GM21381 (cell line): ENCODE measurements around the gene SPTBN5.

Experiments
- ATAC-seq: cut with Tn5 transposase; IDR thresholded peaks from one replicate; pipeline ENCODE4 v1.9.1; 2021; ENCODE audit warnings: mild to moderate bottlenecking, moderate library complexity; ENCODE audit not compliant: unreplicated experiment

SPTBN5 gene

DNA sequence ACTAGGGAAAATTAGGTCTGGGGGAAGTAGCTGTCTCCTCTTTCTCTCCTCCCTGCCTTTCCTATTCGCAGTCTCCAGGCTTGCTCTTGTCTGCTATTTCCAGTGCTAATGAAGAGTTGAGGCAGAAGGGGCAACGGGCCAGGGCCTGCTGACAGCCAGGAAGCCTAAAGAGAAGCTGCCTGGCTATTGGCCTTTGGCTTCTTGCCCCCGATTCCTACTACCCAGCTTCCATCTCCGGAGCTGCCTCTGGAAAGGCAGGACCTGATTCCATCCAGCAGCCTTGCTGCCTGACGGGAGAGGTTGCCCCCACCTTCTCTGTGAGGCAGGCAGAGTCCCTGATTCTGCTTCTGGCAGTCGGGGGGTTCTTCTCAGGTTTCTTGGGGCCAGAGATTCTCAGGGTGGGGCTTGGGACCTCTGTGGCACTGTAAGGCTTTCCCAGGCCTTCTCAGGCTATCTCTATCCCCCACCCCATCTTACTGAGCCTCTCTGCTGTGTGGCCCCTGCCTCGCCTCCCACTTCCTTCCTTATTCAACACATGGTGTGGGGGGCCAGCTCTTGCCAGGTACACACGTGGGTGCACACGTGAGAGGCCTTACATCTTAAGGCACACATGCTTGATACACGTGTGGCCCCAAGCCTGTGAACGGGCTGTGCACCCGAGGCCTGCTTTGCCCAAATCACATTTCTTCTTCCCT is 84.2 kb downstream of the SPTBN5 start:
- ATAC-seq, result no peak

DNA sequence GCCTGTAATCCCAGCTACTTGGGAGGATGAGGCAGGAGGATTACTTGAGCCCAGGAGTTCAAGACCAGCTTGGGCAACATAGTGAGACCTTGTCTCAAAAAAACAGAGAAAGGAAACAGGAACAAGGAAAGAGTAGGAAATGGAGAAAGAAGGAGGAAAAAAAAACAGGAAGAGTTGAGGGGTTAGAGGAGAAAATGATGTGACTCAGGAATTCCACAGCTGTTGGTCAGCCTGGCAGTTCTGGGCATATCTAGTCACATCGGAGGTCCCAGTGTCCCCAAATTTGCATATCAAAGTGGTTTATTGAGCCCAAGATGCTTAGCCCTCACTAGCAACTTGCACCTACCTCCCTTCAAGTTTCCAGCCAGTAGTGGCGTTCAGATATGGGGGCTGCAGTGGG is 84.7 kb downstream of the SPTBN5 start:
- no peak for ATAC-seq

DNA sequence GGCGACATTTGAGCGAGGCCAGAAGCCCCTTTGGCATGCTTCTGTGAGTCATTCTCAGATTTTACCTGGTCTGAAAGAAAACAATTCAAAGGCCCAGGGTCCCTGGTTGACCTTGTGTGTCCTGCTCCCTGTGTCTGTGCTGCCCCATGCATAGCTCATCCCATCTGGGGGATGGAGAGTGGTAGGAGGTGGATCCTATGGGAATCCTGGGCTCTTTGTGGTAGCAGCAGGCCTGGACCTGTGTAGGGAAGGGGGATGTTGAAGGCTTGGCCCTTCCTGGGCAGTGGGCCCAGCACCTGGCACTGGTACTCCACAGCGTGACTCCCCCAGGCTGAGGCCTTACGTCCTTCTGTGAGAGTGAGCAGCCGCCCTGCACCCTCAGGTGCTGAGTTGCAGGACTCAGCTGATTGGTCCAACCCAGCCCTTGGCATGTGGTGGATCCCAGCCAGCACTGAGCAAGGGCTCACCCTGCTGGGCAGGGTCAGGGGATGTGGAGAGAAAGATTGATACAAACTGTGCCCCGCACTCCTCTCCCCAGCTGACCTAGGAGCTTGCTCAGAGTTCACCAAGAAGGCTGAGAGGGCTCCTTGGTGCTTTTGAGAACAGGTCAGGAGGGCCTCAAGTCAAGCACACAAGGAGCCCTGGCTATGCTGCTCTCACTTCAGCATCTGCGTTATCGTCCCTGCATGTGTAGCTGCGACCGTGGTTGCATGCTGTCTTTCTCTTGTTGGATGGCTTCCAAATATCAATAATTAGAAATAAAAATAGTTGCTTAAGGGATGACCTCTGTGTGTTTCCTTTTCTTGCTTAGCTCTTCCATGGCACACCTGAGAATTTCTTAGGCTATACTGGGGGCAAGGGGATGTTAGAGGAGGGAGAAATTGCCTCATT is 87.3 kb downstream of the SPTBN5 start:
- no peak for ATAC-seq

DNA sequence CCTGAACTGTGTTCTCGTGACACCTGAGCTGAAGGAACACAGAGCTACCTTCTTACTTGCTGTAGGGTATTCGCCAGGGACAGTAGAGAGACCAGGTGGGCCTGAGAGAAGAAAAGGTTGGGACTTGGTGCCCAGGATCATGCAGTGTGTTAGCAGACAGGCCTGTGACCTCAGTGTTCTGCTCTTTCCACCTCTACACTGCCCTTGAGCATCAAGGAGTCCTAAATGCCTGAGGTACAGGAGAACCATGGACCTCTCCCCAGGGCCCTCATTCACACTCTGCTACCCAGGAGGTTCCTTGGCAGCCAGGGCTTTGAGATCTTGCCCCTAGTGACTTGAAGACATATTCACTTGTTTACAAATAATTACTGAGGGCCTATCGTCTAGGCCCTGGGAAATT is 88.1 kb downstream of the SPTBN5 start:
- no peak for ATAC-seq

DNA sequence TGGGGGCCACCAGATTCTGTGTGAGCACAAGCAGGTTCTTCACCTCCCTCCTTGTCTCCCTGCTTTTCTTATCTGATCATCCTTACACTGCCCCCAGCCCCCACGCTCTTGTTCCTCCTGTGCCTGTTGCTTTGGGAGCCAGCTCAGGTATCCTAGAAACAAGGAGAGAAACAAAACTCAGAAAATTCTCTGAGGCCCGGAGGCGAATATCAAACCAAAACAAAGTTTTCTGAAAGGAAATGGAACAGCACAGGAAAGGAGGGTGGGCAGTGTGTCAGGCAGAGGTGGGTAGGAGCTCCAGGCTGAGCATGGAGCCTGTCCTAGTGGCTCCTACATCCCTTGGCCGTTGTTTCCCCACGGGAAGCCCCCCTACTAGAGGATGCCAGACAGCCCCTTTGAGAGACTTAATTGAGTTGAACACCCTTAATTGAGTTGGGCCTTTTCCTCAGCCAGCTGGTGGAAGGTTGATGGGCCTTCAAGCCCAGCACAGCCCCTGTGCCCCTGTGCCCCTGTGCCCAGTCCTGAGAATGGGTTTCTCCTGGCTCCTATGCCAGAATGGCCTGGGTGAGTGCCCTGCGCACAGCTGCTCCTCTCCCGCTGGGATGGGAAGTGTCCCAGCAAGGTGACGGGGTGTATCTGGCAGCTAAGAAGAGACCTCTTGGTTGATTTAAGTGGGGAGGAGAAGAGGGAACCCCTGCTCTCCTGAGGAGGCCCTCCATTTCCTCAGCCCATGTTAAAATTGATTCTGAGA is 88.8 kb downstream of the SPTBN5 start:
- no peak for ATAC-seq

DNA sequence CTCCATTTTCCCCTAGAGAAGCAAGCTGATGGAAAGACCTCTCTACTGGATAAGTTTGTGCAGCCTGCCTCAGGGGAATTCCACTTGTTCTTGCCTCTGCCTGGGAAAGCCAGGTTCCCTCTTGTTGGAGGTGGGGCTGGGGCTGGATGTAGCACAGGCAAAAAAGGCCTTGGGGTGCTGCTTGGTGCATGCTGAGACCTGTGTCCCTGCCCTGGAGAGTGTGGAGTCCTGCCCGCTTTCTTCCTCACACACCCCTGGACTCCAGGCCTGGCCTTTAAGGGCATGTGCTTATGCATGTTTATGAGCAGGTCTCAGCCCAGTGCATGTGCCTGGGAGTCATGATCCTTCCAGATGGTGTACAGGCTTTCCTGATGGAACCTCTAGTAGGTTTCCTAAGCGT is 89.5 kb downstream of the SPTBN5 start:
- ATAC-seq, result no peak

DNA sequence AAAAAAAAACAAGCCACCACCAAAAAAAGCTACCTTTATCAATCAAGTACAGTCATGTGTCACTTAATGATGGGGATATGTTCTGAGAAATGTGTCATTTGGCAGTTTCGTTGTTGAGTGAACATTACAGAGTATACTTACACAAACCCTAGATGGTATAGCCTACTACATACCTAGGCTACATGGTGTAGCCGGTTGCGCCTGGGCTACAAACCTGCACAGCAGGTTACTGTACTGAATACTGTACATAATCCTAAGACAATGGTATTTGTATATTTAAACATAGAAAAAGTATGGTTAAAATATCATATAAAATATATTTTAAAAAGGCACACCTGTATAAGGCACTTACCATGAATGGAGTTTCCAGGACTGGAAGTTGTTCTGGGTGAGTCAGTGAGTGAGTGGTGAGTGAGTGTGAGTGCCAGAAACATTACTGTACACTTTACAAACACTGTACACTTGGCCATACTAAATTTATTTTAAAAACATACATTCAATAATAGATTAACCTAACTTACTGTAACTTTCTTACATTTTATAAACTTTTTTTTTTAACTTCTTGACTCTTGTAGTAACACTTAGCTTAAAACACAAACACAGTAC is 91.9 kb downstream of the SPTBN5 start:
- no peak for ATAC-seq

DNA sequence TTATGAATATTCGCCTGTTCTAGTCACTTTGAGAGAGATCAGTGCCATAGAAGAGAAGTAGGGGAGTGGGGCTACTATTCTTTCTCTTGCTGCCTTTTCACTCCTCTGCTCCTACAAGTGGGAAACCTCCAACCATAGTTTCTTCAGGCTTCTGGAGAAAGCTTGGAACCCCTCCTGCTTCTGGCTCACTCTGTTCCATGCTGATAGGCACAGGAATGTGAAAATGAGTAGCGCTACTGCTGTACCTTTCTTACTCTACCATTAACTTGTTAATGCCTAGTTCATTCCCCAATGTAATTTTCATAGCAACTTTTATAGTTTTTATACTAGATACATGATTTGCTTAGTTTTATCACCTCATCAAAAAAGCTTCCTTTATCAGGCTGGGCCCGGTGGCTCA is 92.7 kb downstream of the SPTBN5 start:
- no peak for ATAC-seq

DNA sequence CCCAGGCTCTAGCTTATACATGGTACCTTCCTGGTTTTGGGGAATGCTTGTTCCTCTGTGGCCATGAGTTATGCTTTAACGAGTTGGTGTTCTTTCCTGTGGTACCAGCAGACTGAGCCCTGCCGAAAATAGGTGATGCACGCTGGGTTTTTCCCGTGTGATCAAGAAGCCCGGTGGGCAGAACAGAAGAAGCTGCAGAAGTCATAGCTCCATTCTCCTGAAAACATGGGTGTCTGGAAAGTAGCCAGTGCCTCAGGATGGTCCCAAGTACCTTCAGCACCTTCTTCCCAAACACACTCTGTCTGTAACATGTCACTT is 94.4 kb downstream of the SPTBN5 start:
- ATAC-seq, result no peak

DNA sequence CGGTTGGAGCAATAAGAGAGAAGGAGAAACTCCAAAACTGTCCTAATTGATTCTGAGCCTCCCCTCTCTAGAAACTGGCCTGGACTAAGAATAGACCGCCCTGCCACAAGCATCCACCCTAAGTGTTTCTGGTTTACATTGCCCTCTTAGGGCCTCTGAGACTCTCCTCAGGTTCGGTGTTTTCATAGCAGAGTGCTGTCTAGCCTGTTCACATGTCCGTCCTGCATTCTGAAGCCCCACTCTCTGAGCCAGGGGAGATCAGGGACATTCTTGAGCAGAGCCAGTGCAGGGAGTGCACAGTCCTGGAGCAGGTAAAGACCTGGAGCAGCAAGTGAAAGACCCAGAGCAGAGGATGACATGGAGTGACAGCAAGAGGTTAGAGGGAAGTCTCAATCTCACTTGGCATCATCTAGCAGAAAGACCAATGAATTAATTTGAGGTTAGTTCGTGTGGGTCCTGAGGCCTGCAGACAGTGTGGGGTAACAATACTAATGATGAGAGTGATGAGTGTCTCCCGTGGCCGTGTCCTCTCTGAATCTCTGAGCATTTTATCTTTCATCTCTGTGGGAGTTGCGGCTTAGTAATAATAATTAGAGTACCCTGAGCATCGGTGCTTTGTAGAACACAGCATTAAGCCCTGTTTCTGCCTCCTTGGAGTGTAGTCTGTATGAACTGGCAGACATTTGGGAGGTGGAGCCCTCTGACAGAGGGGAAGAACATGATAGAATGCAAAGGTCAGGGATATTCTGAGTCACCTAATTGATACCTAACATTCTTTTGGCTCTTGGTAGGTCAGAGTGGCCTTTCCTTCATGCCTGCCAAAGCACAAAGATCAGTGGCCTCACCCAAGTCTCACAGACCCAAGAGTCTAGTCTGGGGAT is 95.0 kb downstream of the SPTBN5 start:
- ATAC-seq, result no peak
